ENCODE measurements around the gene MYLK. TPM values are rescaled to one million over a fixed set of nuclear protein-coding genes. Genes with fewer than 3 reads are reported as not detected.

MYLK gene
- total RNA-seq, 2 donors from 2014 or later: 30.5 to 85.1 TPM

DNA sequence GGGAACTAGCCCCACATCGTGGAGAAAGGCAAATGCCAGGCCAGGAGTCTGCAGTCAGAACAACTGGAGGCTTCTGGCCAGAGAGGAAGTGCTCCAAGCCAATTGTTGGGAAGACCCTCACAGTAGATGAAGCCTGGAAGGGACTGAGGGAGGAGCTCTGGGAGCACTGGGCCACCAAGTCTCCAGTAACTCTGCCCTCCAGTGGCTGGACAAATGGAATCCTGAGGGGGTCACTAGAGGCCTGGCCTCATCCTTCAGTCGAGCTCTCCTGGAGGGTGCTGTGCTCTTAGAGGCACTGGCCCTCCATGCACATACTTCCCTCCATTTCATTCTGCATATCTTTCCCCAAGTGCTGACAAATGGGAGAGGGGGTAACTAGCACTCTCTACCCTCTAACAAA lies 103.0 kb downstream of the MYLK start:
- Histone ChIP-seq H3K4me3 (no peak overlapping the region), H3K4me1 (no peaks in the 10 kb centered on the region), H3K9me3 (no peaks in the 10 kb centered on the region), H3K36me3 (no peaks in the 10 kb centered on the region), H3K27ac (no peak overlapping the region), H3K27me3 (no peaks in the 10 kb centered on the region)
- DNase-seq (ENCODE audit: low spot score): no peak
- TF ChIP-seq, protein P1, sequence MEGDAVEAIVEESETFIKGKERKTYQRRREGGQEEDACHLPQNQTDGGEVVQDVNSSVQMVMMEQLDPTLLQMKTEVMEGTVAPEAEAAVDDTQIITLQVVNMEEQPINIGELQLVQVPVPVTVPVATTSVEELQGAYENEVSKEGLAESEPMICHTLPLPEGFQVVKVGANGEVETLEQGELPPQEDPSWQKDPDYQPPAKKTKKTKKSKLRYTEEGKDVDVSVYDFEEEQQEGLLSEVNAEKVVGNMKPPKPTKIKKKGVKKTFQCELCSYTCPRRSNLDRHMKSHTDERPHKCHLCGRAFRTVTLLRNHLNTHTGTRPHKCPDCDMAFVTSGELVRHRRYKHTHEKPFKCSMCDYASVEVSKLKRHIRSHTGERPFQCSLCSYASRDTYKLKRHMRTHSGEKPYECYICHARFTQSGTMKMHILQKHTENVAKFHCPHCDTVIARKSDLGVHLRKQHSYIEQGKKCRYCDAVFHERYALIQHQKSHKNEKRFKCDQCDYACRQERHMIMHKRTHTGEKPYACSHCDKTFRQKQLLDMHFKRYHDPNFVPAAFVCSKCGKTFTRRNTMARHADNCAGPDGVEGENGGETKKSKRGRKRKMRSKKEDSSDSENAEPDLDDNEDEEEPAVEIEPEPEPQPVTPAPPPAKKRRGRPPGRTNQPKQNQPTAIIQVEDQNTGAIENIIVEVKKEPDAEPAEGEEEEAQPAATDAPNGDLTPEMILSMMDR (IDR thresholded peaks at IDR 0.05): no peak

DNA sequence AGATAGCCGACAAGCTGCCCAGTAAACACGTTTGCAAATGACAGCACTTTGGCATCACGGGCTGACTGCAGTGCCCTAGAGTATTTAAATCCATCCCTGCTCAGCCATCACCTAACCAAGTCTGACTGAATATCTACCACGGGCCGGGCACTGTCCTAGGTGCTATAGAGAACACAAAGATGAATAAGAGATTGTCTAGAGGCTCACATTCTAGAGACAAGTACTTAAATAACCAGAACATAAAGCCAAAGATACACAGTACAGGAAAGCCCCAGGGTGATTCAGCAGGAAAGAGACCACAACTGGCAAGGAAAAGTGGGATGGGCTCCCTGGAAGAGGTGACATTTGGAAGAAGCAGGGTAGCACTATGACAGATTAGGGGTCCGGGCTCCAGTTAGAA lies 103.5 kb downstream of the MYLK start:
- TF ChIP-seq, protein P1 (IDR thresholded peaks at IDR 0.05): no peak
- Histone ChIP-seq H3K4me1 (no peaks in the 10 kb centered on the region), H3K9me3 (no peaks in the 10 kb centered on the region), H3K27ac (no peak overlapping the region), H3K27me3 (no peaks in the 10 kb centered on the region), H3K36me3 (no peaks in the 10 kb centered on the region), H3K4me3 (no peak overlapping the region)
- no peak for DNase-seq (ENCODE audit: low spot score)

DNA sequence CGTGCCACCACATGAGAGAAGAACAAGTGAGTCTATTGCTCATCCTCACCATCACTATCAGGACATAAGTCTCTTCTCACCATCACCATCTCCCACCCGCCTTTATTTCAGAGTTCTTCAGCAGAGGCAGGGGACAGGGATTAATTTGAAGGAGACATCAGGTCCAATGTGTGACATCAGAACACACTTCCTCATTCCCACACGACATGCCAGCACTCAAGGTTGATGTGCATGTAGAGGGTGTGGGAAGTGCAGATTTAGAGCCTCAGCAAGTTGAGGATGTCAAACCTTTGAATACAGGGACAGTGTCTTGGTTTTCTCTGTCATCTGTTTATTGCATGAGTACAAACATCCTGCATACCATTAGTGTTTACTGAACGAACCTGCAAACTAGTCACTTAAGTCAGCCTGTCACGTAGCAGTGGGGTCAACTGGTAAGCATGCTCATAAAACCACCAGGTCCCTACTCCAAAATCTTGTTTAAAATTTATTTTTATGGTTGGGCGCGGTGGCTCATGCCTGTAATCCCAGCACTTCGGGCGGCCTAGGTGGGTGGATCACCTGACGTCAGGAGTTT lies 104.4 kb downstream of the MYLK start:
- no peak overlapping the region for H3K27ac ChIP-seq
- TF ChIP-seq, protein P1 (IDR thresholded peaks at IDR 0.05): no peak
- H3K27me3 ChIP-seq: no peaks in the 10 kb centered on the region
- DNase-seq (ENCODE audit: low spot score): no peak
- H3K9me3 ChIP-seq: no peaks in the 10 kb centered on the region
- H3K4me3 ChIP-seq: no peak overlapping the region
- H3K36me3 ChIP-seq: no peaks in the 10 kb centered on the region
- H3K4me1 ChIP-seq: no peaks in the 10 kb centered on the region

DNA sequence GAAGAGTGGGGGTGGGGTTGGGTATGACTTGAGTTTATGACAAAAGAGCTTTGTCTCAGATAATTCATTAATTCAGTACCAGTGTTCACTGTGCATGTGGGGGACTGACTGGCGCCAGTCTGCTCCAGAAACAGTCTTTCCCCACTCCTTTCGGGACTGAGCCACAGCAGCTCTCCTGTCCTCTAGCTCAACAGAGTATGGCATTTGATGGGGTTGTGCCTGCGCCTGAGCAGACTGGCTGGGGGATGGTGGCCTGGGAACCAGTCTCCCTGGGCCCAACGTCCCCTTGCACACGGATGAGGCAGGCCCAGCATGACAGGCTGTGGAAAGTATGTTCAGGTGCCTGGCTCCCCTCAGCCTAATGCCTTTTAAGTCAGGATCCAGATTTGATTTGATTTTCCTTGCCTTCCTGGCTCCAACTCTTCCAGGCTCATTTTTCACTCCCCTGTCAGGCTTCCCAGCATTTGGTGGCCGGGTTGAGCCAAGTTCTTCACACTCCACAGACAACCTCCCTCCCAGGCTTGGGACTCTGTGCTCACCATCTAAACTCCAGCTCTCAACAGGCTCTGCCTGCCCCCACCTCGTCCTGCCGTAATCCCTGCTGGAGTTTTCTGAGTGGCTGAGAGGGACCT lies 105.0 kb downstream of the MYLK start:
- no peak overlapping the region for H3K4me3 ChIP-seq
- H3K4me1 ChIP-seq: no peaks in the 10 kb centered on the region
- TF ChIP-seq, protein P1 (IDR thresholded peaks at IDR 0.05): no peak
- H3K36me3 ChIP-seq: no peaks in the 10 kb centered on the region
- no peaks in the 10 kb centered on the region for H3K9me3 ChIP-seq
- H3K27ac ChIP-seq: no peak overlapping the region
- H3K27me3 ChIP-seq: no peaks in the 10 kb centered on the region
- no peak for DNase-seq (ENCODE audit: low spot score)

DNA sequence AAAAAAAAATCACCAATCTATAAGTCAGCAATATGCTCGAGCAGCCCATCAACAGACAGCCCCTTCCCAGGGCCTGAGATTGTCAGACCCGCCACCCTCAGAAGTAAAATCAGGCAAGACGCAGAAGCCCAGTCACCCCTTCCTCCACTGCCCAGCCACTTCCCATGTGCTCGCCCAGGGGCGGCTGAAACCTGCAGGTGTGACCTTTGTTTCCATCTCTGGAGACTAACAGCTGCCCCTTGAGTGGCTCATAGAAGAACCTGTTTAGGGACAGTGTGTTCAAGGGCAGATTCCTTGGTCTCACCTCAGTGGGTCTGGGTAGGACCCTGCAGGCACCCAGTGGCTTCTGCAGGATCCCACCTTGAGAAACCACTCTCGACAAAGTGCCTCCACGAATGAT lies 105.6 kb downstream of the MYLK start:
- Histone ChIP-seq H3K4me3 (no peak overlapping the region), H3K4me1 (peaks cover 0 to 2% of the 10 kb centered on the region in 2 donors), H3K9me3 (no peaks in the 10 kb centered on the region), H3K27ac (no peak overlapping the region), H3K27me3 (no peaks in the 10 kb centered on the region), H3K36me3 (no peaks in the 10 kb centered on the region)
- TF ChIP-seq, protein P1 (IDR thresholded peaks at IDR 0.05): no peak
- no peak for DNase-seq (ENCODE audit: low spot score)
